IMR-90 (cell line): ENCODE measurements around the gene ST6GALNAC4. TPM values are rescaled to one million over a fixed set of nuclear protein-coding genes. Genes with fewer than 3 reads are reported as not detected.

Experiments
- ATAC-seq: fragments of 200-7000 bp; cut with Tn5 transposase; 2 replicates; pipeline ENCODE4 v1.9.1; 2020; ENCODE audit warnings: low read depth, mild to moderate bottlenecking, moderate library complexity
- BruUV-seq: library from RNA; stranded (reverse); fragments of 400-500 nt; replicated peaks from 2 replicates; lab custom pipeline; 2021; lab: Mats Ljungman, UMichigan
- CTCF ChIA-PET: fragments of 300-600 bp; formaldehyde crosslinking; extraction: SDS; loops from one replicate; lab custom pipeline; 2021; ENCODE audit warnings: antibody characterized with exemption; lab: Yijun Ruan, JAX
- POLR2A ChIA-PET: fragments of 300-600 bp; sonication (Branson Sonifier 250); formaldehyde crosslinking; loops from one replicate; lab custom pipeline; 2022; ENCODE audit warnings: antibody characterized with exemption; ENCODE audit not compliant: unreplicated experiment; lab: Charles Lee
- DNase-seq: peaks from one replicate; pipeline ENCODE4 v3.0.0; 2013
- H2AFZ ChIP-seq: replicated peaks from 2 replicates; pipeline ENCODE3; 2013; ENCODE audit warnings: low read length, mild to moderate bottlenecking; ENCODE audit not compliant: poor library complexity
- H2AK5ac ChIP-seq: 2 replicates; pipeline ENCODE4 v1.6.1; 2013; ENCODE audit warnings: low read depth, low read length, inconsistent platforms
- H2AK9ac ChIP-seq: replicated peaks from 2 replicates; pipeline ENCODE3; 2013; ENCODE audit warnings: mild to moderate bottlenecking, low read depth, low read length, moderate library complexity; ENCODE audit not compliant: poor library complexity
- H2BK120ac ChIP-seq: 2 replicates; pipeline ENCODE4 v1.6.1; 2013; ENCODE audit warnings: low read depth, low read length, inconsistent platforms
- H2BK15ac ChIP-seq: 3 replicates; pipeline ENCODE4 v1.6.1; 2013; ENCODE audit warnings: low read depth, low read length, inconsistent platforms
- H2BK20ac ChIP-seq: 2 replicates; pipeline ENCODE4 v1.6.1; 2013; ENCODE audit warnings: low read depth, mild to moderate bottlenecking, inconsistent platforms, low read length, moderate library complexity
- H2BK5ac ChIP-seq: 2 replicates; pipeline ENCODE4 v1.6.1; 2013; ENCODE audit warnings: mild to moderate bottlenecking, low read depth, low read length, inconsistent platforms; ENCODE audit not compliant: poor library complexity, severe bottlenecking
- H3K14ac ChIP-seq: replicated peaks from 2 replicates; pipeline ENCODE4 v1.6.1; 2013; ENCODE audit warnings: low read depth, low read length, inconsistent platforms
- H3K18ac ChIP-seq: 2 replicates; pipeline ENCODE4 v1.6.1; 2013; ENCODE audit warnings: low read depth, low read length, control low read depth
- H3K23ac ChIP-seq: 2 replicates; pipeline ENCODE4 v1.6.1; 2013; ENCODE audit warnings: low read depth, low read length, inconsistent platforms
- H3K27ac ChIP-seq: 2 replicates; pipeline ENCODE4 v1.5.1; 2013; ENCODE audit warnings: mild to moderate bottlenecking, control low read depth, low read length; ENCODE audit not compliant: insufficient read depth
- H3K27me3 ChIP-seq: 2 replicates; pipeline ENCODE4 v1.6.1; 2013; ENCODE audit warnings: low read length; ENCODE audit not compliant: control insufficient read depth, insufficient read depth
- H3K36me3 ChIP-seq: 2 replicates; pipeline ENCODE4 v1.6.1; 2013; ENCODE audit warnings: low read length, mixed read lengths; ENCODE audit not compliant: control insufficient read depth, insufficient read depth
- H3K4ac ChIP-seq: 2 replicates; pipeline ENCODE4 v1.6.1; 2013; ENCODE audit warnings: low read depth, low read length, inconsistent platforms
- H3K4me1 ChIP-seq: 2 replicates; pipeline ENCODE4 v1.6.1; 2013; ENCODE audit warnings: low read length, mixed read lengths; ENCODE audit not compliant: control insufficient read depth, insufficient read depth
- H3K4me2 ChIP-seq: 2 replicates; pipeline ENCODE4 v1.6.1; 2013; ENCODE audit warnings: low read depth, mild to moderate bottlenecking, control low read depth, low read length, moderate library complexity
- H3K4me3 ChIP-seq: 2 replicates; pipeline ENCODE4 v1.5.1; 2013; ENCODE audit warnings: low read depth, mild to moderate bottlenecking, control low read depth, low read length, moderate library complexity; ENCODE audit not compliant: insufficient read depth
- H3K56ac ChIP-seq: 2 replicates; pipeline ENCODE4 v1.6.1; 2013; ENCODE audit warnings: low read length, inconsistent platforms; ENCODE audit not compliant: insufficient read depth; ENCODE audit errors: extremely low read depth
- H3K79me1 ChIP-seq, 2 experiments: 2 replicates each; pipeline ENCODE4 v1.6.1; 2013; ENCODE audit warnings: low read length in 2 of 2, inconsistent platforms in 1 of 2, low read depth in 1 of 2
- H3K9ac ChIP-seq: 2 replicates; pipeline ENCODE4 v1.6.1; 2013; ENCODE audit warnings: low read depth, low read length, control low read depth
- H3K9me1 ChIP-seq: 2 replicates; pipeline ENCODE4 v1.6.1; 2013; ENCODE audit warnings: low read length, inconsistent platforms; ENCODE audit not compliant: insufficient read depth
- H3K9me3 ChIP-seq: 2 replicates; pipeline ENCODE4 v1.6.1; 2013; ENCODE audit warnings: low read length; ENCODE audit not compliant: control insufficient read depth, insufficient read depth
- H4K20me1 ChIP-seq: 2 replicates; pipeline ENCODE4 v1.6.1; 2013; ENCODE audit warnings: low read length, inconsistent platforms; ENCODE audit not compliant: insufficient read depth
- H4K5ac ChIP-seq: 2 replicates; pipeline ENCODE4 v1.6.1; 2013; ENCODE audit warnings: mild to moderate bottlenecking, low read depth, low read length, control low read depth
- H4K8ac ChIP-seq, 2 experiments: 2 replicates each; pipeline ENCODE4 v1.6.1; 2013; ENCODE audit warnings: low read depth in 2 of 2, low read length in 2 of 2, control low read depth in 1 of 2, inconsistent platforms in 1 of 2
- H4K91ac ChIP-seq: 2 replicates; pipeline ENCODE4 v1.6.1; 2013; ENCODE audit warnings: low read depth, low read length, inconsistent platforms; ENCODE audit not compliant: insufficient read depth
- BHLHE40 ChIP-seq: fragments of 150-350 bp; IDR thresholded peaks from 2 replicates; pipeline ENCODE4 v1.6.1; 2016; ENCODE audit warnings: mild to moderate bottlenecking, low read depth, low read length
- CEBPB ChIP-seq: IDR thresholded peaks from 2 replicates; pipeline ENCODE4 v1.6.1; 2012; ENCODE audit warnings: low read depth, low read length, improper control_type of control experiment
- CHD1 ChIP-seq: IDR thresholded peaks from 2 replicates; pipeline ENCODE4 v1.6.1; 2012; ENCODE audit warnings: low read depth, low read length, improper control_type of control experiment
- CTCF ChIP-seq: conservative IDR thresholded peaks from 2 replicates; pipeline ENCODE4 v1.5.1; 2012; ENCODE audit warnings: mild to moderate bottlenecking, low read depth, low read length, improper control_type of control experiment
- ELK1 ChIP-seq: fragments of 150-350 bp; IDR thresholded peaks from 2 replicates; pipeline ENCODE4 v1.6.1; 2016; ENCODE audit warnings: low read depth, mild to moderate bottlenecking, low read length, moderate library complexity, borderline replicate concordance
- FOS ChIP-seq: fragments of 150-350 bp; IDR thresholded peaks from 2 replicates; pipeline ENCODE4 v1.6.1; 2016; ENCODE audit warnings: low read depth, low read length
- MAFK ChIP-seq: IDR thresholded peaks from 2 replicates; pipeline ENCODE4 v1.6.1; 2012; ENCODE audit warnings: low read depth, low read length, improper control_type of control experiment
- MAZ ChIP-seq: IDR thresholded peaks from 2 replicates; pipeline ENCODE4 v1.6.1; 2012; ENCODE audit warnings: low read depth, mild to moderate bottlenecking, low read length, improper control_type of control experiment, moderate library complexity, borderline replicate concordance
- MXI1 ChIP-seq: IDR thresholded peaks from 2 replicates; pipeline ENCODE4 v1.6.1; 2012; ENCODE audit warnings: low read depth, mild to moderate bottlenecking, low read length, moderate library complexity, borderline replicate concordance
- NFE2L2 ChIP-seq: fragments of 150-350 bp; IDR thresholded peaks from 2 replicates; pipeline ENCODE4 v1.6.1; 2016; ENCODE audit warnings: low read depth, mild to moderate bottlenecking, low read length
- POLR2A ChIP-seq: IDR thresholded peaks from 2 replicates; pipeline ENCODE4 v1.6.1; 2012; ENCODE audit warnings: mild to moderate bottlenecking, low read depth, low read length
- RAD21 ChIP-seq: IDR thresholded peaks from 2 replicates; pipeline ENCODE4 v1.6.1; 2012; ENCODE audit warnings: low read length, improper control_type of control experiment
- RCOR1 ChIP-seq: IDR thresholded peaks from 2 replicates; pipeline ENCODE4 v1.6.1; 2012; ENCODE audit warnings: mild to moderate bottlenecking, low read length, improper control_type of control experiment; ENCODE audit not compliant: insufficient replicate concordance
- RFX5 ChIP-seq: IDR thresholded peaks from 2 replicates; pipeline ENCODE4 v1.8.0; 2012; ENCODE audit warnings: low read depth, mild to moderate bottlenecking, low read length, moderate library complexity
- SMC3 ChIP-seq: fragments of 150-350 bp; IDR thresholded peaks from 2 replicates; pipeline ENCODE4 v1.6.1; 2016; ENCODE audit warnings: low read depth, mild to moderate bottlenecking, antibody characterized with exemption, low read length, moderate library complexity
- USF2 ChIP-seq: fragments of 150-350 bp; IDR thresholded peaks from 2 replicates; pipeline ENCODE4 v1.6.1; 2017; ENCODE audit warnings: mild to moderate bottlenecking, antibody characterized with exemption, low read length, low read depth
- WGBS, 2 experiments: methylation state at CpG; one replicate each; pipeline versions ENCODE4 v1.1.5 to v1.1.7; 2013; ENCODE audit warnings: missing lambda C conversion rate in 2 of 2; ENCODE audit not compliant: insufficient read length in 1 of 2; ENCODE audit errors: extremely low coverage in 2 of 2; 5-methylcytosine and 5-hydroxymethylcytosine counted together
- dilution Hi-C: fragments of 300-500 bp; cut with HindIII; formaldehyde crosslinking; loops from one replicate; pipeline ENCODE4 v1.14.3; 2018; ENCODE audit warnings: low sequenced_read_pairs; ENCODE audit not compliant: unreplicated experiment
- in situ Hi-C: fragments of 300-500 bp; cut with MboI; formaldehyde crosslinking; loops from 3 replicates; pipeline ENCODE4 v1.14.3; 2019; ENCODE audit warnings: low sequenced_read_pairs, inconsistent platforms, mixed read lengths
- intact Hi-C: fragments of 100-400 bp; cut with micrococcal nuclease; formaldehyde crosslinking; loops from 2 replicates; pipeline ENCODE4 v1.10.0; 2022
- polyA plus RNA-seq, 3 experiments: library from polyadenylated mRNA; depleted of rRNA; stranded (reverse); fragments of >200 nt; gene quantifications; 2 replicates each; pipeline ENCODE4 v1.2.3, GENCODE V29; 2012; ENCODE audit warnings: low replicate concordance in 1 of 3
- total RNA-seq: library from RNA; depleted of rRNA; stranded (reverse); fragments of >200 nt; gene quantifications from 2 replicates; pipeline ENCODE4 v1.2.3, GENCODE V29; 2012

Gene ST6GALNAC4
- total and polyA plus RNA-seq, 2 of the 4 experiments (the other 2 are of a cell fraction), result 12.5 to 32.9 TPM

- no TSS peak for BruUV-seq
- DNase-seq, result no peak
- 100% methylated on average over 1 of the region's 2 CpGs; no CpG with 5 or more reads in 1 of the 2 experiments for WGBS, 2 experiments
These were observed 44.3 kb upstream of the ST6GALNAC4 start for GRCh38 chr9:127961155-127961490.

More at GRCh38 chr9:127961155-127961490, 44.3 kb upstream of the ST6GALNAC4 start:
- no peak overlapping the region for H3K56ac ChIP-seq
- no peak overlapping the region for H2AK9ac ChIP-seq
- no peak overlapping the region for H2BK5ac ChIP-seq
- dilution Hi-C loops, result no loop called here
- TF ChIP-seq CEBPB (no peak), RAD21 (no peak), MXI1 (no peak), ELK1 (no peak), CHD1 (no peak), NFE2L2 (no peak), RFX5 (no peak), RCOR1 (no peak), USF2 (no peak), CTCF (no peak), POLR2A (no peak), MAFK (no peak), SMC3 (no peak), FOS (no peak), MAZ (no peak), BHLHE40 (no peak)
- ChIA-PET CTCF (no interaction called here), POLR2A (no interaction called here)
- H4K20me1 ChIP-seq, result no peaks in the 10 kb centered on the region
- H2BK120ac ChIP-seq, result no peak overlapping the region
- intact Hi-C loops, result no loop called here
- in situ Hi-C loops, result no loop called here
- no peaks in the 10 kb centered on the region; the same call in 1 of the 2 replicates for H3K9me3 ChIP-seq
- H2BK15ac ChIP-seq, result no peak overlapping the region
- H3K4me3 ChIP-seq, result no peak overlapping the region
- no peak overlapping the region for H3K14ac ChIP-seq
- peaks cover 32 to 72% of the 10 kb centered on the region in 2 experiments for H3K79me1 ChIP-seq
- H4K8ac ChIP-seq, result no peak overlapping the region
- no peak overlapping the region for H2BK20ac ChIP-seq
- no peak overlapping the region for H2AK5ac ChIP-seq
- no peak overlapping the region for H3K4me2 ChIP-seq
- no peak overlapping the region for H3K9ac ChIP-seq
- H3K4ac ChIP-seq, result no peak overlapping the region
- H3K36me3 ChIP-seq, result no peaks in the 10 kb centered on the region
- H3K9me1 ChIP-seq, result peaks cover 3% of the 10 kb centered on the region
- H4K91ac ChIP-seq, result no peak overlapping the region
- no peak overlapping the region for H4K5ac ChIP-seq
- H3K23ac ChIP-seq, result no peak overlapping the region
- no peak overlapping the region for H2AFZ ChIP-seq
- peaks cover 27% of the 10 kb centered on the region for H3K4me1 ChIP-seq
- no peaks in the 10 kb centered on the region for H3K27me3 ChIP-seq
- ATAC-seq, result no peak
- H3K18ac ChIP-seq, result no peak overlapping the region
- no peak overlapping the region for H3K27ac ChIP-seq
